Fibroblast of the aortic adventitia (primary cell): ENCODE data around the gene SIGLEC8. TPM values are rescaled to one million over a fixed set of nuclear protein-coding genes. Genes with fewer than 3 reads are reported as not detected.
"Not testable (repeated sequence)": the region's sequence is repeated elsewhere in the genome, so short reads cannot be mapped to it uniquely, and the experiment has no call there.

Experiments used
- DNase-seq: peaks from one replicate; pipeline ENCODE4 v3.0.0-alpha.2; 2010; ENCODE audit warnings: low read depth
- H3K4me3 ChIP-seq: 2 replicates; pipeline ENCODE4 v1.5.1; 2011; ENCODE audit warnings: low read depth, mild to moderate bottlenecking, control low read depth, low read length, moderate library complexity
- CTCF ChIP-seq: IDR thresholded peaks from 2 replicates; pipeline ENCODE4 v1.5.1; 2011; ENCODE audit warnings: mild to moderate bottlenecking, low read length, control low read depth, inconsistent platforms; ENCODE audit not compliant: insufficient read depth
- total RNA-seq: library from RNA; depleted of rRNA; stranded (reverse); fragments of >200 nt; gene quantifications from 2 replicates; pipeline ENCODE4 v1.2.3, GENCODE V29; 2012; ENCODE audit warnings: low replicate concordance

SIGLEC8 gene
- total RNA-seq, 1 donor, result not detected

DNA sequence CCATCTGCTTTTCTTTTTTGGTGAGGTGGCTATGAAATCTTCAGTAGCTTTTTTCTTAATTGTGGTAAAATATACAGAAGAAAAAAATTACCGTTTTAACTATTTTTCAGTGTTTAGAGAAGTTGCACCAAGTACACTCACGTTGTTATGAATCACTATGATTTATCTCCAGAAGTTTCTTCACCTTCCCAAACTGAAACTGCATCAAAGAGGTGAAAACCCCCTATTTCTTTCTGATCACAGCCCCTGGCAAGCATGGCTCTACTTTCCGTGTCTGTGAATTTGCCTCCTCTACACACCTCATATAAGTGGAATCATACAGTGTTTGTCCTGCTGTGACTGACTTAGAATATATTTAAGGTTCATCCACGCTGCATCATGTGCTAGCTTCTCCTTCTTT, 25.2 kb downstream of the SIGLEC8 start:
- no peak for TF ChIP-seq CTCF
- DNase-seq, result no peak
- no peak overlapping the region for H3K4me3 ChIP-seq

DNA sequence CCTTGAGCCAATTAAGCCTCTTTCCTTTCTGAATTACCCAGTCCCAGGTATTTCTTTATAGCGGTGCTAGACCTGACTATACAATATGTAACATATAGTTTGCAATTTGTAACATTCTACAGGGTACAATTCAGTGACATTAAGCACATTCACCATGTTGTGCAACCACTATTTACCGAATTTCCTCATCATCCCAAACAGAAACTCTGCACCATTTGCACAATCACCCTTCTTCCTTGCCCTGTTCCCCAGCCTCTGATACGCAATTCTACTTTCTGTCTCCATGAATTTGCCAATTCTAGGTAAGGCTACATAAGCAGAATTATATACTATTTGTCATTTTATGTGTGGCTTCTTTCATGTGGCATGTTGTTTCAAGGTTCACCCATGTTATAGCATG, 27.1 kb downstream of the SIGLEC8 start:
- TF ChIP-seq CTCF, result no peak
- H3K4me3 ChIP-seq, result no peak overlapping the region
- DNase-seq, result no peak

GRCh38 chr19:51430221-51430620, 28.0 kb downstream of the SIGLEC8 start:
- H3K4me3 ChIP-seq, result no peak overlapping the region
- DNase-seq, result no peak

GRCh38 chr19:51427201-51427600, 31.1 kb downstream of the SIGLEC8 start:
- no peak for DNase-seq
- no peak for TF ChIP-seq CTCF

More at GRCh38 chr19:51430221-51430620, 28.0 kb downstream of the SIGLEC8 start:
- TF ChIP-seq CTCF, result no peak

GRCh38 chr19:51422053-51422448, 36.2 kb downstream of the SIGLEC8 start:
- peak; percentile 99 for TF ChIP-seq CTCF

More at GRCh38 chr19:51427201-51427600, 31.1 kb downstream of the SIGLEC8 start:
- H3K4me3 ChIP-seq, result no peak overlapping the region

DNA sequence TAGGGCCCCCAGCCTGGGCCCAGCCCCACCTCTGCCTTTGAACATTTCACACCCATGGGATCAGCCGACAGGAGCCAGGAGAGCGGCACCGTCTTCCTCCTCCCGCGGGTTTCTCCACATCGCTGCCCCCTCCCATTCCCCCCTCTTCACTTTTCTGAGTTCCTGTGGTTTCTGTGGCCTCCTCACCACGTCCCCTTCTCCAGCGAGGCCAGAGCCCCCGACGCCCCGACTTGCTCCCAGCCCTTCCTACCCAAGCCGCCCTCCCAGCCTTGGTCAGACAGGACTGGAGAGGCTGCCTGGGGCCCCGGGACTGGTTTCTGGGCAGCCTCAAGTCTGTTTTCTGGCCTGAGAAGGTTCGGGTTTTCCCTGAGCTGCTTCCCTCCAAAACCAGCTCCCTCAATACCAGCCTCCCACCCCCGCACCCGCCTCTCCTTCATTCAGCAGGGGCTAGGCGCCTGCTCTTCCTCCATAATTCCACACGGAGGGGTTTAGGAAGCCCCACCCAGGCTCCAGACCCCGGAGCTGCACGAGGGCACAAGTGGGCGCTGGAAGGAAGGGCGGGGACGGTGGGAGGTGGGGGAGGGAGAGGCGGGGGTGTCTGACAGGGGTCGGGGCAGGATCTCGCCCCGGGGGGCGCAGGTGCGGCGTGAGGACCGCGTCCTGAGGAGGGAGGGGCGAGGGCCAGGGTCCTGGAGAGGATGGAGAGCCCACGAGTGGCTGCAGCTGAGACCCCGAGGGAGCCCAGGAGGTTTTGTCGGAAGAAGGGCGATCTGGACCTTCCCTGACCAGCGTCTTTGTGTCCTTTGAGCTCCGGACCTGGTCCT, 36.8 kb downstream of the SIGLEC8 start:
- H3K4me3 ChIP-seq, result no peak overlapping the region
- TF ChIP-seq CTCF, result no peak
- DNase-seq, result no peak

More at GRCh38 chr19:51422053-51422448, 36.2 kb downstream of the SIGLEC8 start:
- DNase-seq, result peak; percentile 66
- H3K4me3 ChIP-seq, result no peak overlapping the region

GRCh38 chr19:51420511-51420910, 37.7 kb downstream of the SIGLEC8 start:
- not testable (repeated sequence) for H3K4me3 ChIP-seq, DNase-seq
